ENCODE data around the gene KIAA1755.

The KIAA1755 gene

DNA sequence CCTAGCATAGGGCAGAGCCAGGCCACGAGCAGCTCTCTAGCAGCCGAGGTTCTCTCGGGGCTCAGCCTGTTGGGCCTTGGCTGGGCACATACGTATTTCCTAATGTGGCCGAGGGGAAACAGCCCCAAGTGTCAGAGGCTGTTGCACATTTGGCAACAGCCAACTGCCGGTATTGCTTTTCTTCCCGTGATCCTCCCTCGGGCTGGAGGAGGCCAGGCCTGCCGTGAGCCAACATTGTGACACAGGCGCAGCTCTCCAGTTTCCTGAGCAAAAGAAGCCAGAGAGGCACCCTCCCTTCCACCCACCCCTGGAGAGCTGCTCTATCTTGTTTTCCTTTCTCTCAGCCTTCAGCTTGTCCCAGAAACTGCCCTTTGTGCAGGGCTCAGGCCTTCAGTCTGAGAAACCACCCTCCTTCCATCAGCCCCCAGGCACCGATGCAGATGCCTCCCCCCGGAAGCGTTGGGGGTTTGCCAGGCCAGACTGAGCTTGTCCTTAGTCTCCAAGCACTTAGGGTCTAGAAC, 38.3 kb upstream of the KIAA1755 start:
- DNase-seq = peak in 1 of 2 donors; percentile 8
- Histone ChIP-seq H3K27me3 (ENCODE audit: insufficient read depth, low read length) (no peaks in the 10 kb centered on the region), H3K9me3 (ENCODE audit: insufficient read depth, low read depth, low read length) (no peaks in the 10 kb centered on the region), H2AK5ac (ENCODE audit: low read length) (no peak overlapping the region), H3K36me3 (ENCODE audit: control insufficient read depth in 1 of 2, insufficient read depth in 2 of 2, low read length in 2 of 2) (no peaks in the 10 kb centered on the region), H3K18ac (ENCODE audit: low read length) (no peak overlapping the region), H3K4me2 (ENCODE audit: low read length) (no peak overlapping the region), H4K8ac (ENCODE audit: low read depth, low read length) (no peak overlapping the region), H3K79me1 (ENCODE audit: low read length) (peaks cover 2% of the 10 kb centered on the region), H3K4ac (ENCODE audit: low read depth, low read length) (no peak overlapping the region), H2AFZ (ENCODE audit: insufficient read depth, low read length, poor library complexity) (no peak overlapping the region), H4K91ac (ENCODE audit: low read depth, low read length) (peak overlapping the region; percentile 41), H2BK5ac (ENCODE audit: low read depth, low read length, poor library complexity) (no peak overlapping the region), H3K9ac (ENCODE audit: low read length) (no peak overlapping the region), H3K14ac (ENCODE audit: low read length) (no peak overlapping the region), H3K23ac (ENCODE audit: low read length) (no peak overlapping the region), H3K27ac (ENCODE audit: low read depth, low read length) (no peak overlapping the region), H2BK120ac (ENCODE audit: insufficient read depth, low read length, poor library complexity) (no peak overlapping the region), H3K4me3 (ENCODE audit: low read depth, low read length) (no peak overlapping the region), H2BK12ac (ENCODE audit: low read length) (no peak overlapping the region), H3K4me1 (ENCODE audit: control insufficient read depth in 1 of 2, insufficient read depth in 2 of 2, low read length in 2 of 2) (peaks cover 11 to 12% of the 10 kb centered on the region in 2 experiments), H3K79me2 (ENCODE audit: control insufficient read depth, insufficient read depth, low read length, poor library complexity) (no peaks in the 10 kb centered on the region), H4K12ac (ENCODE audit: low read depth, low read length) (no peak overlapping the region)
- WGBS (ENCODE audit: extremely low coverage, insufficient coverage, insufficient read length) = no CpG with 5 or more reads among the region's 13 CpGs

DNA sequence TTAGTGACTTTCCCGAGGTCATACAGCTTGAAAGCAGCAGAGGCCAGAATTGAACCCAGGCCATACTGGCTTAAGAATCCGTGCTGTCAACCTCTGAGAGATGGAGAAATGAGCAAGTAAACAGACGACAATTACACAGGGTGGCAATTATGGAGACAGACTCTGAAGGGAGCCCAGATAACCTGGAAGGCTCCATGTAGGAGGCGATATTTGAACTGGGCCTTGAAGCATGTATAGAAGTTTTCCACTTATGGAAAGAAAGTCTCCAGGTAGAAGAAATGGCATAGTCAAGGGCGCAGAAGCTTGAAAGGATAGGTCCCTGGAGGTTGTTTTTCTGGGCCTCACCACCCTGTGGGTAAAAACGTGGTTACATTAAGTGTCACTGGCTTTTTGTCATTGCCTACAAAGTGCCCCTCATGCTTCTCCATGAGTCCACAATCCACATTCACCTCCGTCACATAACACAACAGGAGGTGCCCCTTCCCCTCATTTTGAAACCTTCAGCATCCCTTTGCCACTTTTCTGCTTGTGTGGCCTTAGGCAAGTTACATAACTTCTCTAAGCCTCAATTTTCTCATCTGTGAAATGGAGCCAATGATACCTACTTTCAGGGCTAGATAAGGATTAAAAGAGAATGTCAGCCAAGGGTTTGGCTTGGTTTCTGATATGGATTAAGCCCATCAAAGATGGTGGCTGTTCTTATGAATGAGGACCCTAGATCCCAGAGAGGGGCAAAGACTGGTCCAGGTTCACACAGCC, 37.6 kb upstream of the KIAA1755 start:
- no peak overlapping the region for H3K4me2 ChIP-seq (ENCODE audit: low read length)
- no peak overlapping the region for H2BK12ac ChIP-seq (ENCODE audit: low read length)
- H3K79me2 ChIP-seq (ENCODE audit: control insufficient read depth, insufficient read depth, low read length, poor library complexity) = no peaks in the 10 kb centered on the region
- peaks cover 11 to 12% of the 10 kb centered on the region in 2 experiments for H3K4me1 ChIP-seq (ENCODE audit: control insufficient read depth in 1 of 2, insufficient read depth in 2 of 2, low read length in 2 of 2)
- no peak overlapping the region for H4K12ac ChIP-seq (ENCODE audit: low read depth, low read length)
- no peak overlapping the region for H3K23ac ChIP-seq (ENCODE audit: low read length)
- peaks cover 2% of the 10 kb centered on the region for H3K79me1 ChIP-seq (ENCODE audit: low read length)
- DNase-seq = no peak
- H3K9me3 ChIP-seq (ENCODE audit: insufficient read depth, low read depth, low read length) = no peaks in the 10 kb centered on the region
- H3K27me3 ChIP-seq (ENCODE audit: insufficient read depth, low read length) = no peaks in the 10 kb centered on the region
- H2AFZ ChIP-seq (ENCODE audit: insufficient read depth, low read length, poor library complexity) = no peak overlapping the region
- no peak overlapping the region for H4K8ac ChIP-seq (ENCODE audit: low read depth, low read length)
- peak overlapping the region; percentile 41 for H4K91ac ChIP-seq (ENCODE audit: low read depth, low read length)
- no peak overlapping the region for H3K9ac ChIP-seq (ENCODE audit: low read length)
- no peak overlapping the region for H3K4ac ChIP-seq (ENCODE audit: low read depth, low read length)
- no peak overlapping the region for H3K18ac ChIP-seq (ENCODE audit: low read length)
- no peak overlapping the region for H2AK5ac ChIP-seq (ENCODE audit: low read length)
- H2BK5ac ChIP-seq (ENCODE audit: low read depth, low read length, poor library complexity) = no peak overlapping the region
- no peak overlapping the region for H3K14ac ChIP-seq (ENCODE audit: low read length)
- H3K36me3 ChIP-seq (ENCODE audit: control insufficient read depth in 1 of 2, insufficient read depth in 2 of 2, low read length in 2 of 2) = no peaks in the 10 kb centered on the region
- WGBS (ENCODE audit: extremely low coverage, insufficient coverage, insufficient read length) = no CpG with 5 or more reads among the region's 7 CpGs
- H3K27ac ChIP-seq (ENCODE audit: low read depth, low read length) = no peak overlapping the region
- no peak overlapping the region for H3K4me3 ChIP-seq (ENCODE audit: low read depth, low read length)
- no peak overlapping the region for H2BK120ac ChIP-seq (ENCODE audit: insufficient read depth, low read length, poor library complexity)

DNA sequence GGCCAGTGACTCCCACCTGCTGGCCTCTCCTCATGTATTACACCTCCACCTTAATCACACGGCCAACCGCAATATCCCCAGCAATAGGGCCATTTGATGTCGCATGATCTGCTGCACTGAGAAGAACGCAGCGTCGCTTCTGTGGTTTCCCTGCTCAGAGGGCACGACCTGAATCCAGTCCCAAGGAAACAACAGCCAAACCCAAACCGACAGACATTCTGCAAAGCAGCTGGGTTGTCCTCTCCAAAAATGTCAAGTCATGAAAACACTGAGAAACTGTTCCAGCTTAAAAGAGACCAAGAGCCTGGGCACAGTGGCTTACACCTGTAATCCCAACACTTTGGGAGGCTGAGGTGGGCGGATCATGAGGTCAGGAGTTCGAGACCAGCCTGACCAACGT, 35.9 kb upstream of the KIAA1755 start:
- H4K91ac ChIP-seq (ENCODE audit: low read depth, low read length) = no peak overlapping the region
- no CpG with 5 or more reads among the region's 11 CpGs for WGBS (ENCODE audit: extremely low coverage, insufficient coverage, insufficient read length)
- H4K12ac ChIP-seq (ENCODE audit: low read depth, low read length) = no peak overlapping the region
- H3K23ac ChIP-seq (ENCODE audit: low read length) = no peak overlapping the region
- no peaks in the 10 kb centered on the region for H3K79me2 ChIP-seq (ENCODE audit: control insufficient read depth, insufficient read depth, low read length, poor library complexity)
- H3K27me3 ChIP-seq (ENCODE audit: insufficient read depth, low read length) = no peaks in the 10 kb centered on the region
- H3K18ac ChIP-seq (ENCODE audit: low read length) = no peak overlapping the region
- H2BK5ac ChIP-seq (ENCODE audit: low read depth, low read length, poor library complexity) = no peak overlapping the region
- no peak overlapping the region for H3K27ac ChIP-seq (ENCODE audit: low read depth, low read length)
- H3K9me3 ChIP-seq (ENCODE audit: insufficient read depth, low read depth, low read length) = peaks cover 2% of the 10 kb centered on the region
- H3K14ac ChIP-seq (ENCODE audit: low read length) = no peak overlapping the region
- H3K79me1 ChIP-seq (ENCODE audit: low read length) = peaks cover 2% of the 10 kb centered on the region
- H3K9ac ChIP-seq (ENCODE audit: low read length) = no peak overlapping the region
- no peak overlapping the region for H3K4ac ChIP-seq (ENCODE audit: low read depth, low read length)
- H3K4me3 ChIP-seq (ENCODE audit: low read depth, low read length) = no peak overlapping the region
- H2AFZ ChIP-seq (ENCODE audit: insufficient read depth, low read length, poor library complexity) = no peak overlapping the region
- no peak overlapping the region for H4K8ac ChIP-seq (ENCODE audit: low read depth, low read length)
- DNase-seq = no peak
- H3K4me1 ChIP-seq (ENCODE audit: control insufficient read depth in 1 of 2, insufficient read depth in 2 of 2, low read length in 2 of 2) = peaks cover 11 to 12% of the 10 kb centered on the region in 2 experiments
- H3K36me3 ChIP-seq (ENCODE audit: control insufficient read depth in 1 of 2, insufficient read depth in 2 of 2, low read length in 2 of 2) = no peaks in the 10 kb centered on the region
- H2BK12ac ChIP-seq (ENCODE audit: low read length) = no peak overlapping the region
- H2AK5ac ChIP-seq (ENCODE audit: low read length) = no peak overlapping the region
- H3K4me2 ChIP-seq (ENCODE audit: low read length) = no peak overlapping the region
- H2BK120ac ChIP-seq (ENCODE audit: insufficient read depth, low read length, poor library complexity) = no peak overlapping the region

DNA sequence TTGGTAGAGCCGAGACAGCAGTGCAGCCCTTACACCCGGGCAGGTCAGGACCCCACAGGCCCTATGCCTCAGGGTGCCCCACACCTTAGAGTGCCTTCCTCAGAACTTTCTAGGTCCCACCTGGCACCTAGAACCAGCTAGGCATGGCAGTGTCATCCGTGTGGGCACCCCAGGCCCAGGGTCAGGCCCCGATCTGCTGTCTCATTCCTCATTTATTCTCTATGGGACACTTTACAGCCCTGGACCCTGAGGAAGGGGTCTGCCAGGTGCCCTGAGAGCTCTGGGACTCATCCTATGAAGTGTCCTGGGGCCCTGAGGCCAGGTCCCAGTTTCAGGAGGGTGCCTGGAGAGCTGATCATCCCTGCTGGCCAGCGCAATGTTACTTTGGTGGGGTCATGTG, 35.3 kb upstream of the KIAA1755 start:
- Histone ChIP-seq H3K14ac (ENCODE audit: low read length) (no peak overlapping the region), H3K27me3 (ENCODE audit: insufficient read depth, low read length) (no peaks in the 10 kb centered on the region), H3K4me2 (ENCODE audit: low read length) (no peak overlapping the region), H2BK5ac (ENCODE audit: low read depth, low read length, poor library complexity) (no peak overlapping the region), H3K9ac (ENCODE audit: low read length) (no peak overlapping the region), H3K79me1 (ENCODE audit: low read length) (peaks cover 2% of the 10 kb centered on the region), H3K23ac (ENCODE audit: low read length) (no peak overlapping the region), H4K8ac (ENCODE audit: low read depth, low read length) (no peak overlapping the region), H3K4me1 (ENCODE audit: control insufficient read depth in 1 of 2, insufficient read depth in 2 of 2, low read length in 2 of 2) (peaks cover 11 to 12% of the 10 kb centered on the region in 2 experiments), H3K36me3 (ENCODE audit: control insufficient read depth in 1 of 2, insufficient read depth in 2 of 2, low read length in 2 of 2) (no peaks in the 10 kb centered on the region), H2AK5ac (ENCODE audit: low read length) (no peak overlapping the region), H4K12ac (ENCODE audit: low read depth, low read length) (no peak overlapping the region), H3K27ac (ENCODE audit: low read depth, low read length) (no peak overlapping the region), H4K91ac (ENCODE audit: low read depth, low read length) (no peak overlapping the region), H3K4ac (ENCODE audit: low read depth, low read length) (no peak overlapping the region), H3K9me3 (ENCODE audit: insufficient read depth, low read depth, low read length) (peaks cover 2% of the 10 kb centered on the region), H2BK12ac (ENCODE audit: low read length) (no peak overlapping the region), H3K4me3 (ENCODE audit: low read depth, low read length) (no peak overlapping the region), H2AFZ (ENCODE audit: insufficient read depth, low read length, poor library complexity) (no peak overlapping the region), H3K18ac (ENCODE audit: low read length) (no peak overlapping the region), H3K79me2 (ENCODE audit: control insufficient read depth, insufficient read depth, low read length, poor library complexity) (no peaks in the 10 kb centered on the region), H2BK120ac (ENCODE audit: insufficient read depth, low read length, poor library complexity) (no peak overlapping the region)
- DNase-seq = no peak
- WGBS (ENCODE audit: extremely low coverage, insufficient coverage, insufficient read length) = no CpG with 5 or more reads among the region's 5 CpGs
